NCI-H526 (cell line): ENCODE data around the gene TMIGD3.
"Not testable (repeated sequence)": the region's sequence is repeated elsewhere in the genome, so short reads cannot be mapped to it uniquely, and the experiment has no call there.

ENCODE experiments used
- DNase-seq, 2 experiments: peaks; one replicate each; lab custom pipeline; 2025; lab: John Stamatoyannopoulos, UW

The TMIGD3 gene

GRCh38 chr1:111503585-111504060 is at the start of gene TMIGD3, which contains the start of gene ADORA3:
Gene TMIGD3 (minus strand): TSS chr1:111503633. CDS start chr1:111503354, 279 bp downstream.
Gene ADORA3 (minus strand): TSS chr1:111503633. CDS start chr1:111503354, 279 bp downstream.
- DNase-seq: no peak

- no peak for DNase-seq
Measured at GRCh38 chr1:111553196-111553595, 49.8 kb upstream of the TMIGD3 start.

GRCh38 chr1:111552587-111552986 is 49.2 kb upstream of the TMIGD3 start:
- no peak for DNase-seq

- no peak for DNase-seq
Measured at GRCh38 chr1:111551623-111552411, 48.4 kb upstream of the TMIGD3 start.

GRCh38 chr1:111547786-111548185 is 44.4 kb upstream of the TMIGD3 start:
- DNase-seq: not testable (repeated sequence)

GRCh38 chr1:111542187-111542586 is 38.8 kb upstream of the TMIGD3 start:
- DNase-seq: no peak

GRCh38 chr1:111541721-111542120 is 38.3 kb upstream of the TMIGD3 start:
- no peak for DNase-seq

- no peak for DNase-seq
Measured at GRCh38 chr1:111540928-111541327, 37.5 kb upstream of the TMIGD3 start.

- no peak for DNase-seq
Measured at GRCh38 chr1:111538343-111539025, 35.1 kb upstream of the TMIGD3 start.

GRCh38 chr1:111535256-111536191 is 32.1 kb upstream of the TMIGD3 start:
- DNase-seq: peak in 1 of 2 experiments; percentile 5

- no peak for DNase-seq
Measured at GRCh38 chr1:111520053-111520452, 16.6 kb upstream of the TMIGD3 start.

- DNase-seq: no peak
Measured at GRCh38 chr1:111517469-111518225, 14.2 kb upstream of the TMIGD3 start.

- peak in 1 of 2 experiments; percentile 18 for DNase-seq
Measured at GRCh38 chr1:111516005-111516535, 12.6 kb upstream of the TMIGD3 start.

GRCh38 chr1:111515291-111516004 is 12.0 kb upstream of the TMIGD3 start:
- DNase-seq: no peak

GRCh38 chr1:111513410-111514020 is 10.1 kb upstream of the TMIGD3 start:
- DNase-seq: no peak

- DNase-seq: no peak
Measured at GRCh38 chr1:111512931-111513330, 9.5 kb upstream of the TMIGD3 start.

- no peak for DNase-seq
Measured at GRCh38 chr1:111512132-111512889, 8.9 kb upstream of the TMIGD3 start.

GRCh38 chr1:111511370-111511769 is 7.9 kb upstream of the TMIGD3 start:
- DNase-seq: no peak

GRCh38 chr1:111509997-111510375 is 6.6 kb upstream of the TMIGD3 start:
- DNase-seq: no peak
